ENCODE results near the gene LIPC.

The LIPC gene

GRCh38 chr15:58517682-58518525, 86.1 kb downstream of the LIPC start:
- DNase-seq (ENCODE audit: low read depth in 2 of 2) = no peak

- DNase-seq (ENCODE audit: low read depth in 2 of 2) = no peak
These were observed 86.8 kb downstream of the LIPC start for GRCh38 chr15:58518626-58519025.

GRCh38 chr15:58519516-58519915, 87.7 kb downstream of the LIPC start:
- no peak for DNase-seq (ENCODE audit: low read depth in 2 of 2)

GRCh38 chr15:58520464-58520863, 88.7 kb downstream of the LIPC start:
- DNase-seq (ENCODE audit: low read depth in 2 of 2) = no peak

- DNase-seq (ENCODE audit: low read depth in 2 of 2) = no peak
These were observed 89.1 kb downstream of the LIPC start for GRCh38 chr15:58520936-58521292.

- DNase-seq (ENCODE audit: low read depth in 2 of 2) = no peak
These were observed 89.7 kb downstream of the LIPC start for GRCh38 chr15:58521293-58521991.

- no peak for DNase-seq (ENCODE audit: low read depth in 2 of 2)
These were observed 90.6 kb downstream of the LIPC start for GRCh38 chr15:58522391-58522790.

- DNase-seq (ENCODE audit: low read depth in 2 of 2) = no peak
These were observed 91.1 kb downstream of the LIPC start for GRCh38 chr15:58522865-58523264.

GRCh38 chr15:58523634-58524033, 91.8 kb downstream of the LIPC start:
- DNase-seq (ENCODE audit: low read depth in 2 of 2) = no peak

GRCh38 chr15:58524247-58524646, 92.5 kb downstream of the LIPC start:
- DNase-seq (ENCODE audit: low read depth in 2 of 2) = no peak

- no peak for DNase-seq (ENCODE audit: low read depth in 2 of 2)
These were observed 94.2 kb downstream of the LIPC start for GRCh38 chr15:58525991-58526421.

GRCh38 chr15:58526647-58527192, 94.9 kb downstream of the LIPC start:
- no peak for DNase-seq (ENCODE audit: low read depth in 2 of 2)

GRCh38 chr15:58527573-58528187, 95.9 kb downstream of the LIPC start:
- no peak for DNase-seq (ENCODE audit: low read depth in 2 of 2)

- DNase-seq (ENCODE audit: low read depth in 2 of 2) = no peak
These were observed 96.5 kb downstream of the LIPC start for GRCh38 chr15:58528188-58528870.

GRCh38 chr15:58529041-58529440, 97.2 kb downstream of the LIPC start:
- DNase-seq (ENCODE audit: low read depth in 2 of 2) = no peak

GRCh38 chr15:58530056-58530590, 98.3 kb downstream of the LIPC start:
- DNase-seq (ENCODE audit: low read depth in 2 of 2) = no peak

GRCh38 chr15:58532126-58532525, 100.3 kb downstream of the LIPC start:
- DNase-seq (ENCODE audit: low read depth in 2 of 2) = no peak

GRCh38 chr15:58534556-58534955, 102.8 kb downstream of the LIPC start:
- DNase-seq (ENCODE audit: low read depth in 2 of 2) = no peak

- no peak for DNase-seq (ENCODE audit: low read depth in 2 of 2)
These were observed 103.5 kb downstream of the LIPC start for GRCh38 chr15:58535337-58535736.

- no peak for DNase-seq (ENCODE audit: low read depth in 2 of 2)
These were observed 104.1 kb downstream of the LIPC start for GRCh38 chr15:58535894-58536293.

- DNase-seq (ENCODE audit: low read depth in 2 of 2) = no peak
These were observed 104.6 kb downstream of the LIPC start for GRCh38 chr15:58536414-58536813.

- DNase-seq (ENCODE audit: low read depth in 2 of 2) = no peak
These were observed 105.2 kb downstream of the LIPC start for GRCh38 chr15:58537033-58537432.

All from stimulated activated CD8-positive, alpha-beta memory T cell treated with anti-CD3 and anti-CD28 coated beads, Interleukin-15, amount 100 ng/mL, for 4 hours (primary cell).